Vagina (tissue), 2 donors: Measurements from ENCODE around the gene GTF3C1.

ENCODE experiments used
- CTCF ChIP-seq, 3 experiments: fragments of 450-650 bp in 2 of 3; fragments of 200-600 bp in 1 of 3; sonication (generic) in 1 of 3; IDR thresholded peaks; one replicate each; pipeline ENCODE4 v1.5.1; 2017 to 2019; ENCODE audit warnings: antibody characterized with exemption in 3 of 3, mild to moderate bottlenecking in 2 of 3, moderate library complexity in 2 of 3
- POLR2A ChIP-seq, 2 donors: fragments of 450-650 bp; IDR thresholded peaks; one replicate each; pipeline ENCODE4 v1.6.1; 2017; ENCODE audit warnings: antibody characterized with exemption in 2 of 2, mild to moderate bottlenecking in 2 of 2, moderate library complexity in 2 of 2
- POLR2AphosphoS5 ChIP-seq, 2 donors: sonication (generic); formaldehyde crosslinking; IDR thresholded peaks; one replicate each; pipeline ENCODE4 v1.9.0; 2017; ENCODE audit warnings: antibody characterized with exemption in 2 of 2, mild to moderate bottlenecking in 2 of 2, low read depth in 1 of 2; ENCODE audit not compliant: insufficient read depth in 1 of 2

- TF ChIP-seq POLR2A (IDR thresholded peaks at IDR 0.05) (no peak), CTCF (IDR thresholded peaks at IDR 0.05) (no peak), POLR2AphosphoS5 (IDR thresholded peaks at IDR 0.05; ENCODE audit: insufficient read depth in 1 of 2, low read depth in 1 of 2) (no peak)
These were observed 41.2 kb downstream of the GTF3C1 start for GRCh38 chr16:27508476-27508875.
